GF-D8 (cell line): ENCODE data around the gene APMAP.
"Not testable (repeated sequence)": the region's sequence is repeated elsewhere in the genome, so short reads cannot be mapped to it uniquely, and the experiment has no call there.

Experiments
- DNase-seq: peaks from one replicate; lab custom pipeline; 2025; lab: John Stamatoyannopoulos, UW

APMAP gene

GRCh38 chr20:24933266-24933908, 59.2 kb downstream of the APMAP start:
- no peak for DNase-seq

- DNase-seq = not testable (repeated sequence)
These were observed 60.7 kb downstream of the APMAP start for GRCh38 chr20:24931893-24932292.

GRCh38 chr20:24930724-24931688, 61.5 kb downstream of the APMAP start:
- not testable (repeated sequence) for DNase-seq

GRCh38 chr20:24929867-24930723, 62.5 kb downstream of the APMAP start:
- DNase-seq = peak; percentile 33

- DNase-seq = not testable (repeated sequence)
These were observed 63.3 kb downstream of the APMAP start for GRCh38 chr20:24929259-24929658.

GRCh38 chr20:24920706-24921105, 71.8 kb downstream of the APMAP start:
- DNase-seq = not testable (repeated sequence)

- DNase-seq = not testable (repeated sequence)
These were observed 72.9 kb downstream of the APMAP start for GRCh38 chr20:24919665-24920064.

- no peak for DNase-seq
These were observed 73.7 kb downstream of the APMAP start for GRCh38 chr20:24918579-24919566.

- peak; percentile 35 for DNase-seq
These were observed 74.6 kb downstream of the APMAP start for GRCh38 chr20:24917797-24918578.

- no peak for DNase-seq
These were observed 75.5 kb downstream of the APMAP start for GRCh38 chr20:24917056-24917455.

- DNase-seq = no peak
These were observed 76.1 kb downstream of the APMAP start for GRCh38 chr20:24916412-24916811.

- no peak for DNase-seq
These were observed 76.7 kb downstream of the APMAP start for GRCh38 chr20:24915892-24916291.

- DNase-seq = no peak
These were observed 77.1 kb downstream of the APMAP start for GRCh38 chr20:24915440-24915839.

GRCh38 chr20:24914388-24915241, 77.9 kb downstream of the APMAP start:
- DNase-seq = no peak

- DNase-seq = no peak
These were observed 79.4 kb downstream of the APMAP start for GRCh38 chr20:24913076-24913628.
